HepG2 (cell line): Measurements from ENCODE around the gene TMEM79.

ENCODE experiments used
- ADNP ChIP-seq: sonication (generic); formaldehyde crosslinking; IDR thresholded peaks from 2 replicates; pipeline ENCODE4 v1.4.0; 2020; ENCODE audit warnings: missing genetic modification reagents
- TF ChIP-seq, protein P1 (sequence below): sonication (generic); formaldehyde crosslinking; IDR thresholded peaks from 2 replicates; pipeline ENCODE4 v1.5.0; 2020; ENCODE audit warnings: mild to moderate bottlenecking, missing genetic modification reagents, moderate library complexity

DNA sequence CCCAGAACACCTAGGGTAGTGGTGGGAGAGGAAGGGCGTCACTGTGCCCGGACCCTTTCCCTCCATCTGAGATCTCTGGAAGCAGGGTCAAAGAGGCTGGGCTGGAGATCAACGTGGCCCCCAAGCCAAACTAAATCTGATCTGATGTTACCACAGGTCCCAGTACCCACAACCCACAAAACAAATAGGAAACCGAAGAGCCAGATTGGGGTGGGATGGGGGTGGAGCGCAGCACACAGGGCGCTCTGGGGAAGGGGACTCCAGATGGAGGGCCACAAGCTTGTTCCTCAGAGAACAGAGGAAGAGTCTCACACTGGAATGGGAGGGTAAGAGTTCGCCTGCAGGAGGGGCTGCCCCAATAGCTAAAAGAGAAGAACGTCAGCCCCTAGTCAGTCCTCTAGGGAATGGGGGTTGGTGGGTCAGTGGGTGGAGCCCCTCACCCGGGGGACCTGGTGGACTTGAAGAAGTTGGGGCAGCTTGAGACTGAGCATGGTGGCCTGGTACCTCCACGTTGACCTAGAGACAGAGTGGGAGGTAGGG is 37.8 kb upstream of the TMEM79 start:
- TF ChIP-seq, protein P1, sequence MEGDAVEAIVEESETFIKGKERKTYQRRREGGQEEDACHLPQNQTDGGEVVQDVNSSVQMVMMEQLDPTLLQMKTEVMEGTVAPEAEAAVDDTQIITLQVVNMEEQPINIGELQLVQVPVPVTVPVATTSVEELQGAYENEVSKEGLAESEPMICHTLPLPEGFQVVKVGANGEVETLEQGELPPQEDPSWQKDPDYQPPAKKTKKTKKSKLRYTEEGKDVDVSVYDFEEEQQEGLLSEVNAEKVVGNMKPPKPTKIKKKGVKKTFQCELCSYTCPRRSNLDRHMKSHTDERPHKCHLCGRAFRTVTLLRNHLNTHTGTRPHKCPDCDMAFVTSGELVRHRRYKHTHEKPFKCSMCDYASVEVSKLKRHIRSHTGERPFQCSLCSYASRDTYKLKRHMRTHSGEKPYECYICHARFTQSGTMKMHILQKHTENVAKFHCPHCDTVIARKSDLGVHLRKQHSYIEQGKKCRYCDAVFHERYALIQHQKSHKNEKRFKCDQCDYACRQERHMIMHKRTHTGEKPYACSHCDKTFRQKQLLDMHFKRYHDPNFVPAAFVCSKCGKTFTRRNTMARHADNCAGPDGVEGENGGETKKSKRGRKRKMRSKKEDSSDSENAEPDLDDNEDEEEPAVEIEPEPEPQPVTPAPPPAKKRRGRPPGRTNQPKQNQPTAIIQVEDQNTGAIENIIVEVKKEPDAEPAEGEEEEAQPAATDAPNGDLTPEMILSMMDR, result no peak
- TF ChIP-seq ADNP (CRISPR knock-in tag), result no peak
